ENCODE measurements around the gene PRCC. TPM values are rescaled to one million over a fixed set of nuclear protein-coding genes. Genes with fewer than 3 reads are reported as not detected.

PRCC gene
- total RNA-seq, 4 donors from 2014 or later, result 22.7 to 71.9 (median 29.1) TPM

DNA sequence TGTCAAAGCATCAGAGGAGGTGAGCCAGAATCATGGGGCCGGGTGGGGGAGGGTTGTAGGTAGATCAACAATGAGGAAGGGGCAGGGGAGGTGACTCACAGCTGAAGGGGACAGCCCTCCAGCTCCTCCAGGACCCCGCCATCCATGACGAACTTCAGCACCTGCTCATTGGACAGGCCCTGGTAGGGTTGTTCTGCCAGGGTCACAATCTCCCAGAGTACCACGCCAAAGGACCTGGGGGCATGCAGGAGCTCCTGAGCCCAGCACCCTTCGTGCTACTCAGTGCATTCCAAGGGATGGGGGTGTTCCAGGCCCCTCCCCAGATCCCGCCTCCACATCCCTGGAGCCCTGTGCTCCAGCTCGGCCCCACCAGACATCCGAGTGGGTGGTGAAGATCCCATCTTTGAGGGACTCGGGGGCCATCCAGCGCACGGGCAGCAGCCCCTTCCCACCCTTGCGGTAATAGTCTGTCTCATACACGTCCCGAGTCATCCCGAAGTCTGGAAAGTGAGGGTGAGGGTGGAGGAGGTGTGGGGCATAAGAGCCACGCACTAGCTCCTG is 74.0 kb downstream of the PRCC start:
- no peak for DNase-seq
- intact Hi-C loops (cut with DNase I; ENCODE audit: low total_unique reads), result no loop called here
- no peaks in the 10 kb centered on the region for H3K36me3 ChIP-seq
- H3K27ac ChIP-seq, result no peak overlapping the region
- H3K27me3 ChIP-seq, result peaks cover 4 to 8% of the 10 kb centered on the region in 2 donors
- TF ChIP-seq, protein P1, sequence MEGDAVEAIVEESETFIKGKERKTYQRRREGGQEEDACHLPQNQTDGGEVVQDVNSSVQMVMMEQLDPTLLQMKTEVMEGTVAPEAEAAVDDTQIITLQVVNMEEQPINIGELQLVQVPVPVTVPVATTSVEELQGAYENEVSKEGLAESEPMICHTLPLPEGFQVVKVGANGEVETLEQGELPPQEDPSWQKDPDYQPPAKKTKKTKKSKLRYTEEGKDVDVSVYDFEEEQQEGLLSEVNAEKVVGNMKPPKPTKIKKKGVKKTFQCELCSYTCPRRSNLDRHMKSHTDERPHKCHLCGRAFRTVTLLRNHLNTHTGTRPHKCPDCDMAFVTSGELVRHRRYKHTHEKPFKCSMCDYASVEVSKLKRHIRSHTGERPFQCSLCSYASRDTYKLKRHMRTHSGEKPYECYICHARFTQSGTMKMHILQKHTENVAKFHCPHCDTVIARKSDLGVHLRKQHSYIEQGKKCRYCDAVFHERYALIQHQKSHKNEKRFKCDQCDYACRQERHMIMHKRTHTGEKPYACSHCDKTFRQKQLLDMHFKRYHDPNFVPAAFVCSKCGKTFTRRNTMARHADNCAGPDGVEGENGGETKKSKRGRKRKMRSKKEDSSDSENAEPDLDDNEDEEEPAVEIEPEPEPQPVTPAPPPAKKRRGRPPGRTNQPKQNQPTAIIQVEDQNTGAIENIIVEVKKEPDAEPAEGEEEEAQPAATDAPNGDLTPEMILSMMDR (IDR thresholded peaks at IDR 0.05), result no peak
- no peak for TF ChIP-seq POLR2A (IDR thresholded peaks at IDR 0.05)
- H3K4me1 ChIP-seq, result no peaks in the 10 kb centered on the region
- H3K9me3 ChIP-seq, result no peaks in the 10 kb centered on the region
- no peak overlapping the region for H3K4me3 ChIP-seq

DNA sequence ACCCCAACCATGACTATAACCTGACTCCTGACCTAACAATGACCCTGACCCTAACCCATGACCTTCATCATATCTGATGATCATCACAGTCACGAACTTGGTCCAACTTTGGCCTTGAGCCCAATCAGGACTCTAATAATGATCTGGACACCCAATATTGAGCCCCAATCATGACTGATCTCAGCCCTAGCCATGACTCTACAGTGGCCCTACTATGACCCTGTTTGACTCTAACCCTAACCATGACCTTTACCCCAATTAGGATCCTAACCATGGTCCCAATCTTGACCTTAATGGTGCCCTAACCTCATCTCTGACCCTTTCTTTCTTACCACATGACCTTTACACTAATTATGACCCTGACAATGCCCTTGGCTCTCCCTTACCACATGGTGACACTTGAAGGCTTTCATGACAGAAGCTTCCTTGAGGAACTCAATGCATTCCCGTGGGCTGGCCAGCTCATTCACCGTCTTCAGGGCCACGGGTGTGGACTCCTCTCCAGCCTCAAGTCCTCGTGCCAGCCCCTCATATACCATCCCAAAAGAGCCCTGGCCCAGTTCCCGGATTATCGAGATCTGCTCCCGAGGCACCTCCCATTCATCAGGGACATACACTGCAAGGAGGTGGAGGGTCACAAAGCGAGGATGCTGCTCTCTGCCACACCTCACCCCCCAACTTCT is 75.4 kb downstream of the PRCC start:
- DNase-seq, result no peak
- H3K9me3 ChIP-seq, result no peaks in the 10 kb centered on the region
- H3K36me3 ChIP-seq, result no peaks in the 10 kb centered on the region
- intact Hi-C loops (cut with DNase I; ENCODE audit: low total_unique reads), result no loop called here
- TF ChIP-seq, protein P1 (IDR thresholded peaks at IDR 0.05), result no peak
- no peak for TF ChIP-seq POLR2A (IDR thresholded peaks at IDR 0.05)
- H3K4me1 ChIP-seq, result no peaks in the 10 kb centered on the region
- no peak overlapping the region for H3K4me3 ChIP-seq
- peaks cover 4 to 8% of the 10 kb centered on the region in 2 donors for H3K27me3 ChIP-seq
- no peak overlapping the region for H3K27ac ChIP-seq

- Histone ChIP-seq H3K9me3 (no peaks in the 10 kb centered on the region), H3K4me3 (no peak overlapping the region), H3K27ac (no peak overlapping the region), H3K27me3 (peaks cover 4 to 8% of the 10 kb centered on the region in 2 donors), H3K4me1 (no peaks in the 10 kb centered on the region), H3K36me3 (no peaks in the 10 kb centered on the region)
- TF ChIP-seq, protein P1 (IDR thresholded peaks at IDR 0.05), result no peak
- TF ChIP-seq POLR2A (IDR thresholded peaks at IDR 0.05), result no peak
- intact Hi-C loops (cut with DNase I; ENCODE audit: low total_unique reads), result no loop called here
- no peak for DNase-seq
Measured at GRCh38 chr1:156844102-156844501, 76.8 kb downstream of the PRCC start.

DNA sequence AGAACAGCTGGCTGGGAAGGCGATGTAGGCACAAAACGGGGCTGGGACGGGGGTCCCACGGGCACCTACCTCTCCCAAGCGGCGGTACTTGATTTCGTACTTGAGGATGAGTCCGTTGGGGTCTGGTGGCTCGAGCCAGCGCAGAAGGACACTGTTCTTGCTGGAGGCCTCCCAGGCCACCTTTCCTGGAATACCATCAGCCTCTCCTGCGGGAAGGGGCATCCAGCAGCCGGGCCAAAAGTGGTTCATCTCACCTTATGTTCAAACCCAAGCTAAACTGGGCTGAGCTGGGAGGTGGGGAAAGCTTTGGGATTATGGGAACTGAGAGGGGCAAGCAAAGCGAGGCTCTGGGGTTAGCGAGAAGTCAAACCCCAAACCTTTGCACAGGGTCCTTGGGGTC is 77.3 kb downstream of the PRCC start:
- intact Hi-C loops (cut with DNase I; ENCODE audit: low total_unique reads), result no loop called here
- Histone ChIP-seq H3K27ac (no peak overlapping the region), H3K36me3 (no peaks in the 10 kb centered on the region), H3K27me3 (peaks cover 4 to 8% of the 10 kb centered on the region in 2 donors), H3K4me3 (no peak overlapping the region), H3K4me1 (no peaks in the 10 kb centered on the region), H3K9me3 (no peaks in the 10 kb centered on the region)
- no peak for DNase-seq
- TF ChIP-seq POLR2A (IDR thresholded peaks at IDR 0.05), result no peak
- TF ChIP-seq, protein P1 (IDR thresholded peaks at IDR 0.05), result no peak

All from uterus (tissue), 4 donors.